Neural cell (in vitro differentiated cells): ENCODE measurements around the gene HEYL. TPM values are rescaled to one million over a fixed set of nuclear protein-coding genes. Genes with fewer than 3 reads are reported as not detected.
A peak's percentile ranks its signal among the peaks of the same experiment; 100 is the strongest.

Experiments
- H2AFZ ChIP-seq: fragments of 200-600, 300-800 bp; sonication (generic), shearing (Covaris generic); 2 replicates; pipeline ENCODE4 v1.6.0; 2014; ENCODE audit warnings: low read depth, mild to moderate bottlenecking, antibody characterized with exemption, low read length, moderate library complexity
- H3F3A ChIP-seq: fragments of 200-600 bp; shearing (Covaris generic); 2 replicates; pipeline ENCODE4 v1.6.1; 2016; ENCODE audit warnings: mild to moderate bottlenecking, moderate library complexity, mixed read lengths, antibody characterized with exemption, low read length; ENCODE audit not compliant: insufficient read depth, poor library complexity, severe bottlenecking
- H3K27ac ChIP-seq: fragments of 200-600, 300-800 bp; sonication (generic), shearing (Covaris generic); 2 replicates; pipeline ENCODE4 v1.5.1; 2014; ENCODE audit warnings: mild to moderate bottlenecking, low read length, moderate library complexity
- H3K27me3 ChIP-seq: fragments of 300-800, 200-600 bp; sonication (generic), shearing (Covaris generic); 2 replicates; pipeline ENCODE4 v1.6.0; 2014; ENCODE audit warnings: mild to moderate bottlenecking, low read depth, low read length, moderate library complexity; ENCODE audit not compliant: insufficient read depth
- H3K36me3 ChIP-seq: fragments of 300-800, 200-600 bp; sonication (generic), shearing (Covaris generic); 2 replicates; pipeline ENCODE4 v1.5.1; 2014; ENCODE audit warnings: mild to moderate bottlenecking, antibody characterized with exemption, low read length, moderate library complexity; ENCODE audit not compliant: insufficient read depth
- H3K4me2 ChIP-seq: fragments of 300-800, 200-600 bp; sonication (generic), shearing (Covaris generic); 2 replicates; pipeline ENCODE4 v1.6.0; 2014; ENCODE audit warnings: mild to moderate bottlenecking, low read length
- H3K4me3 ChIP-seq: fragments of 300-800, 200-600 bp; sonication (generic), shearing (Covaris generic); 2 replicates; pipeline ENCODE4 v1.5.1; 2014; ENCODE audit warnings: mild to moderate bottlenecking, low read length, moderate library complexity
- H3K79me2 ChIP-seq: fragments of 200-600 bp; shearing (Covaris generic); replicated peaks from 2 replicates; pipeline ENCODE4 v1.6.0; 2014; ENCODE audit warnings: mild to moderate bottlenecking, low read length, moderate library complexity; ENCODE audit not compliant: insufficient read depth
- H3K9ac ChIP-seq: fragments of 300-800, 200-600 bp; sonication (generic), shearing (Covaris generic); 2 replicates; pipeline ENCODE4 v1.6.1; 2016; ENCODE audit warnings: mild to moderate bottlenecking, low read length, mixed read lengths
- H3K9me2 ChIP-seq: fragments of 200-600 bp; shearing (Covaris generic); 2 replicates; pipeline ENCODE4 v1.6.1; 2016; ENCODE audit warnings: mild to moderate bottlenecking, low read length, mixed read lengths; ENCODE audit not compliant: insufficient read depth
- H3K9me3 ChIP-seq: fragments of 200-600, 300-800 bp; sonication (generic), shearing (Covaris generic); 2 replicates; pipeline ENCODE4 v1.6.1; 2016; ENCODE audit warnings: mild to moderate bottlenecking, mixed run types, low read length, moderate library complexity, mixed read lengths
- H4K20me1 ChIP-seq: fragments of 200-600 bp; shearing (Covaris generic); 2 replicates; pipeline ENCODE4 v1.6.1; 2016; ENCODE audit warnings: mild to moderate bottlenecking, mixed run types; ENCODE audit not compliant: insufficient read depth
- CTCF ChIP-seq: fragments of 450-650 bp; IDR thresholded peaks from 2 replicates; pipeline ENCODE4 v1.5.1; 2014; ENCODE audit warnings: antibody characterized with exemption, mild to moderate bottlenecking, moderate library complexity; ENCODE audit not compliant: poor library complexity, severe bottlenecking
- EP300 ChIP-seq: fragments of 450-650 bp; conservative IDR thresholded peaks from 2 replicates; pipeline ENCODE4 v1.6.1; 2014; ENCODE audit warnings: antibody characterized with exemption, mild to moderate bottlenecking, moderate library complexity; ENCODE audit not compliant: poor library complexity, severe bottlenecking
- EZH2 ChIP-seq: fragments of 200-600, 300-800 bp; shearing (Covaris generic), sonication (generic); IDR thresholded peaks from 2 replicates; pipeline ENCODE4 v1.6.1; 2014; ENCODE audit warnings: antibody characterized with exemption, low read length, borderline replicate concordance, mild to moderate bottlenecking; ENCODE audit not compliant: insufficient read depth, poor library complexity, severe bottlenecking
- MXI1 ChIP-seq: fragments of 450-650 bp; conservative IDR thresholded peaks from 2 replicates; pipeline ENCODE4 v1.6.1; 2014; ENCODE audit warnings: antibody characterized with exemption, mild to moderate bottlenecking; ENCODE audit not compliant: poor library complexity, severe bottlenecking
- POLR2AphosphoS5 ChIP-seq: IDR thresholded peaks from 2 replicates; pipeline ENCODE4 v1.6.1; 2012
- RAD21 ChIP-seq: fragments of 450-650 bp; conservative IDR thresholded peaks from 2 replicates; pipeline ENCODE4 v1.6.1; 2014; ENCODE audit warnings: antibody characterized with exemption, mild to moderate bottlenecking, moderate library complexity
- REST ChIP-seq: IDR thresholded peaks from 2 replicates; pipeline ENCODE4 v1.6.1; 2012; ENCODE audit warnings: borderline replicate concordance
- SMC3 ChIP-seq: fragments of 450-650 bp; conservative IDR thresholded peaks from 2 replicates; pipeline ENCODE4 v1.6.1; 2014; ENCODE audit warnings: antibody characterized with exemption, mild to moderate bottlenecking, moderate library complexity; ENCODE audit not compliant: poor library complexity
- TAF1 ChIP-seq: IDR thresholded peaks from 2 replicates; pipeline ENCODE4 v1.6.1; 2012; ENCODE audit warnings: low read depth
- polyA minus RNA-seq: library from RNA; depleted of rRNA, polyadenylated mRNA; stranded (reverse); fragments of >200 nt; gene quantifications from 2 replicates; pipeline ENCODE4 v1.2.3, GENCODE V29; 2014
- polyA plus RNA-seq: library from polyadenylated mRNA; depleted of rRNA; stranded (reverse); fragments of >200 nt; gene quantifications from 2 replicates; pipeline ENCODE4 v1.2.3, GENCODE V29; 2014

Gene HEYL
- polyA plus RNA-seq: not detected in 2 replicates
- not detected in 2 replicates for polyA minus RNA-seq

GRCh38 chr1:39639305-39640130 is at the start of gene HEYL:
HEYL (minus strand) TSS chr1:39639643; CDS start chr1:39639625, 18 bp downstream.
- Histone ChIP-seq H2AFZ (no peak within 1 kb of the TSS), H3K36me3 (no peaks in the 10 kb centered on the region)

GRCh38 chr1:39689214-39689613 is 49.8 kb upstream of the HEYL start:
- Histone ChIP-seq H3F3A (no peaks in the 10 kb centered on the region), H2AFZ (no peak overlapping the region), H3K9me3 (no peaks in the 10 kb centered on the region), H3K4me3 (peak overlapping the region; percentile 90), H3K27me3 (peaks cover 36% of the 10 kb centered on the region), H3K4me2 (peak overlapping the region; percentile 97), H3K79me2 (peaks cover 5% of the 10 kb centered on the region), H3K9me2 (no peaks in the 10 kb centered on the region), H3K36me3 (no peaks in the 10 kb centered on the region), H3K27ac (peak overlapping the region; percentile 84), H3K9ac (peak overlapping the region; percentile 92), H4K20me1 (no peaks in the 10 kb centered on the region)
- TF ChIP-seq RAD21 (no peak), CTCF (no peak), POLR2AphosphoS5 (no peak), TAF1 (no peak), EZH2 (no peak), REST (no peak), EP300 (no peak), MXI1 (no peak), SMC3 (no peak)

More at GRCh38 chr1:39639305-39640130, at the start of gene HEYL:
- H3K9ac ChIP-seq: no peak within 1 kb of the TSS
- no peaks in the 10 kb centered on the region for H3F3A ChIP-seq
- H3K4me2 ChIP-seq: no peak within 1 kb of the TSS
- H3K27me3 ChIP-seq: peaks cover 38% of the 10 kb centered on the region
- no peaks in the 10 kb centered on the region for H3K9me2 ChIP-seq
- TF ChIP-seq MXI1 (no peak), EP300 (no peak), POLR2AphosphoS5 (no peak), REST (no peak), TAF1 (no peak), EZH2 (no peak)
- H3K4me3 ChIP-seq: no peak within 1 kb of the TSS
- no peak within 1 kb of the TSS for H3K27ac ChIP-seq
- H3K79me2 ChIP-seq: no peaks in the 10 kb centered on the region
- H4K20me1 ChIP-seq: no peaks in the 10 kb centered on the region
- H3K9me3 ChIP-seq: no peaks in the 10 kb centered on the region
